Raji (cell line): ENCODE data around the gene EXOC3L4.

Source experiments
- POLR2A ChIP-seq: IDR thresholded peaks from 2 replicates; pipeline ENCODE4 v1.6.1; 2011; ENCODE audit warnings: low read depth, low read length, control low read depth; ENCODE audit not compliant: insufficient read depth

EXOC3L4 gene

GRCh38 chr14:103096387-103096786 lies 1.9 kb downstream of the EXOC3L4 start:
- TF ChIP-seq POLR2A, result no peak

- TF ChIP-seq POLR2A, result no peak
Measured at GRCh38 chr14:103097244-103097993, 2.9 kb downstream of the EXOC3L4 start.

GRCh38 chr14:103097994-103098957 lies 3.8 kb downstream of the EXOC3L4 start:
- TF ChIP-seq POLR2A, result no peak

- no peak for TF ChIP-seq POLR2A
Measured at GRCh38 chr14:103099081-103099732, 4.7 kb downstream of the EXOC3L4 start.

- TF ChIP-seq POLR2A, result no peak
Measured at GRCh38 chr14:103099733-103100280, 5.3 kb downstream of the EXOC3L4 start.

GRCh38 chr14:103100281-103101121 lies 6.0 kb downstream of the EXOC3L4 start:
- TF ChIP-seq POLR2A, result no peak

GRCh38 chr14:103101257-103101962 lies 6.9 kb downstream of the EXOC3L4 start:
- no peak for TF ChIP-seq POLR2A

GRCh38 chr14:103101963-103102688 lies 7.6 kb downstream of the EXOC3L4 start:
- TF ChIP-seq POLR2A, result no peak

GRCh38 chr14:103102689-103103260 lies 8.2 kb downstream of the EXOC3L4 start:
- no peak for TF ChIP-seq POLR2A

GRCh38 chr14:103103461-103104388 lies 9.2 kb downstream of the EXOC3L4 start:
- no peak for TF ChIP-seq POLR2A

- TF ChIP-seq POLR2A, result no peak
Measured at GRCh38 chr14:103104389-103104653, 9.8 kb downstream of the EXOC3L4 start.
